ENCODE data around the gene APOBEC3B. TPM values are rescaled to one million over a fixed set of nuclear protein-coding genes. Genes with fewer than 3 reads are reported as not detected.

APOBEC3B gene
- total RNA-seq, 4 donors from 2014 or later, result 1.2 to 1.5 TPM; not detected in 2

DNA sequence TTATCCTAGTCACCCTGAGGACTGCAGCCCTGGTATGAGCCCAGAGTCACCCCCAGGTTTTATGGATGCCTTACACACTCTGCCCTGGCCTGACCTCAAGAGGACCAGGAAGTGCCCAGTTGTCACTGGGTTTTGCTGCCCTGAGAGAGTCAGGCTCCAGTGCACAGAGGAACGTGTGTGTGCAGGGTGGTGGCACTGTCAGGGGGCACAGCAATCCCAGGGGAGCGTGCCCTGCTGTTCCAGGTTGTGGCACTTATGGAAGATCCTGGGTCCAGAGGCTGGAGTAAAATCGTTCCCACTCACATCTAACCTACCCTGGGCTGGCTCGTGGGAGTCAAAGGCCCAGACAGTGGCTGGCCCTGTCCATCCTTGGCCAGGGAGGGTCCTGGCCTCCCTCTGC is 17.2 kb upstream of the APOBEC3B start:
- no peak for DNase-seq
- Histone ChIP-seq H3K4me1 (no peaks in the 10 kb centered on the region), H3K9me3 (no peaks in the 10 kb centered on the region), H3K27ac (no peak overlapping the region), H3K4me3 (no peak overlapping the region), H3K27me3 (no peaks in the 10 kb centered on the region), H3K36me3 (no peaks in the 10 kb centered on the region)
- TF ChIP-seq, protein P1, sequence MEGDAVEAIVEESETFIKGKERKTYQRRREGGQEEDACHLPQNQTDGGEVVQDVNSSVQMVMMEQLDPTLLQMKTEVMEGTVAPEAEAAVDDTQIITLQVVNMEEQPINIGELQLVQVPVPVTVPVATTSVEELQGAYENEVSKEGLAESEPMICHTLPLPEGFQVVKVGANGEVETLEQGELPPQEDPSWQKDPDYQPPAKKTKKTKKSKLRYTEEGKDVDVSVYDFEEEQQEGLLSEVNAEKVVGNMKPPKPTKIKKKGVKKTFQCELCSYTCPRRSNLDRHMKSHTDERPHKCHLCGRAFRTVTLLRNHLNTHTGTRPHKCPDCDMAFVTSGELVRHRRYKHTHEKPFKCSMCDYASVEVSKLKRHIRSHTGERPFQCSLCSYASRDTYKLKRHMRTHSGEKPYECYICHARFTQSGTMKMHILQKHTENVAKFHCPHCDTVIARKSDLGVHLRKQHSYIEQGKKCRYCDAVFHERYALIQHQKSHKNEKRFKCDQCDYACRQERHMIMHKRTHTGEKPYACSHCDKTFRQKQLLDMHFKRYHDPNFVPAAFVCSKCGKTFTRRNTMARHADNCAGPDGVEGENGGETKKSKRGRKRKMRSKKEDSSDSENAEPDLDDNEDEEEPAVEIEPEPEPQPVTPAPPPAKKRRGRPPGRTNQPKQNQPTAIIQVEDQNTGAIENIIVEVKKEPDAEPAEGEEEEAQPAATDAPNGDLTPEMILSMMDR (IDR thresholded peaks at IDR 0.05), result no peak
- no peak for TF ChIP-seq POLR2A (IDR thresholded peaks at IDR 0.05)
- intact Hi-C loops (cut with DNase I; ENCODE audit: low total_unique reads), result no loop called here

DNA sequence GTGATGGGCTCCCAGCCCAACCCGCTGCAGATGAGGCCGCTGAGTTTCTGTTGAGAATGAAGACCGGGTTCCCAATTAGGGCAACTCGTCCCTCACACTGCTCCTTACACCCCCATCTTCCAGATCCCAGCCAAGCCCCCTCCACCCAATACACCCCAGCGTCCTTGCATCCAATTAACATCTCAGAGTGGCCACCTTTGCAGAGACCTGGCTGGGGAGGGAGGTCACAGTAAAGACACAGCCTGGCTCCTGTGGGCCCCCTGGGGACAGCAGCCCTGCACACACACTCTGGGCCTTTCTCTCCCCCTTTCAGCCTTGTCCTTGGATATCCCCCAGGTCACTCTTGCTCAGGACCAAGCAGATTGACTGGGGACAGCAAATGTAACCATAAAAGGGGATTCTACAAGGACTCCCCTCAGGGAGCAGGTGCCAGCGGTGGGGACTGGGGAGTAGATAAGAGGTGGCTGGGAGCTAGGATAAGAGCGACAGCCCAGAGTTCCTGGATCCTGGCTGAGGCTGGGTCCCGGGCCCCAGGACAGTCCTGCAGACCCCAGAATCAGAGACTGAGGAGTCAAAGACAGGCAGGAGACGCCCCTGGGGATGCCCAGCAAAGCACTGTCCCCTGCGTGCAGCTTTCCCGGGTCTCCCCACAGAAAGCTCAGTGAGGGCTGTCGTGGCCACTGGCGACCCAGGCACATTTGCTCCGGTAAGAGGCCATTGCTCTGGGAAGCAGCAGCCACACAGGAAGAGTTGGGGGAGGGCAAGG is 16.4 kb upstream of the APOBEC3B start:
- Histone ChIP-seq H3K27ac (no peak overlapping the region), H3K9me3 (no peaks in the 10 kb centered on the region), H3K4me3 (no peak overlapping the region), H3K36me3 (no peaks in the 10 kb centered on the region), H3K27me3 (no peaks in the 10 kb centered on the region), H3K4me1 (no peaks in the 10 kb centered on the region)
- TF ChIP-seq POLR2A (IDR thresholded peaks at IDR 0.05), result no peak
- TF ChIP-seq, protein P1 (IDR thresholded peaks at IDR 0.05), result no peak
- intact Hi-C loops (cut with DNase I; ENCODE audit: low total_unique reads), result no loop called here
- DNase-seq, result no peak

DNA sequence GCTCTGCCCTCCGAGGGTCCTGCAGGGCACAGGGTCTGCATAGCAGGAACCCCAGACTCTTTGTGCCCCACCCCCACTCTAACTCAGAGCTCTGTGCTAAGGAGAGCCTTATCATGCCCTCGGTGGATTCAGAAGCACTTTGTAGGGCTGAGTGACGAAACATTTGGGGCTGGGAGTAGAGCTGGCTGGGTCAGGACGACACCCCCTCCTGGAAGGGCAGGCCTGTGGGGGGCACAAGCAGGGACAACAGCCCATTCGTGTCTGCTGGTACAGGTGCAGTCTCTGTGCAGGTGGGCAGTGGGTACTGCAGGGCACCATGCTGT is 15.8 kb upstream of the APOBEC3B start:
- Histone ChIP-seq H3K9me3 (no peaks in the 10 kb centered on the region), H3K27ac (no peak overlapping the region), H3K4me3 (no peak overlapping the region), H3K4me1 (no peaks in the 10 kb centered on the region), H3K27me3 (no peaks in the 10 kb centered on the region), H3K36me3 (no peaks in the 10 kb centered on the region)
- TF ChIP-seq POLR2A (IDR thresholded peaks at IDR 0.05), result no peak
- TF ChIP-seq, protein P1 (IDR thresholded peaks at IDR 0.05), result no peak
- intact Hi-C loops (cut with DNase I; ENCODE audit: low total_unique reads), result no loop called here
- DNase-seq, result no peak

DNA sequence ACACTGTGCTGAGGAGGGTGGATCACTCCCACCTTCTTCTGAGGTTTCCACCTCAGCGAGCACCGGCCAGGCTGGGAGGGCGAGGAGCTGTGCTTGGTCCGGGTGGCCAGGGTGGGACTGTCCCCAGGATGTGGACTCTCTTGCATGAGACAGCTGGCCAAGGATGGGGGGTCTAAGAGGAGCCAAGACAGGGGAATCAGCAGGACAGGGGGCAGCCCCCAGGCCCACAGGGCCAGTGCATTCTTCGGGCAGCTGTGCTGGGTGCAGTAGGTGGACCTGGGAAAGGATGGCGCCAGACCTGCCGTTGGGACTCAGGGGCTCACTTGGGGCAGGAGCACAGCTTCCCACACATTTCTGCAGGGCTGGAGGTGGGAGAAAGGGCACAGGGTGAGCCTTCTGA is 15.2 kb upstream of the APOBEC3B start:
- Histone ChIP-seq H3K9me3 (no peaks in the 10 kb centered on the region), H3K36me3 (no peaks in the 10 kb centered on the region), H3K4me1 (no peaks in the 10 kb centered on the region), H3K27ac (no peak overlapping the region), H3K27me3 (no peaks in the 10 kb centered on the region), H3K4me3 (no peak overlapping the region)
- intact Hi-C loops (cut with DNase I; ENCODE audit: low total_unique reads), result no loop called here
- TF ChIP-seq POLR2A (IDR thresholded peaks at IDR 0.05), result no peak
- TF ChIP-seq, protein P1 (IDR thresholded peaks at IDR 0.05), result no peak
- no peak for DNase-seq

DNA sequence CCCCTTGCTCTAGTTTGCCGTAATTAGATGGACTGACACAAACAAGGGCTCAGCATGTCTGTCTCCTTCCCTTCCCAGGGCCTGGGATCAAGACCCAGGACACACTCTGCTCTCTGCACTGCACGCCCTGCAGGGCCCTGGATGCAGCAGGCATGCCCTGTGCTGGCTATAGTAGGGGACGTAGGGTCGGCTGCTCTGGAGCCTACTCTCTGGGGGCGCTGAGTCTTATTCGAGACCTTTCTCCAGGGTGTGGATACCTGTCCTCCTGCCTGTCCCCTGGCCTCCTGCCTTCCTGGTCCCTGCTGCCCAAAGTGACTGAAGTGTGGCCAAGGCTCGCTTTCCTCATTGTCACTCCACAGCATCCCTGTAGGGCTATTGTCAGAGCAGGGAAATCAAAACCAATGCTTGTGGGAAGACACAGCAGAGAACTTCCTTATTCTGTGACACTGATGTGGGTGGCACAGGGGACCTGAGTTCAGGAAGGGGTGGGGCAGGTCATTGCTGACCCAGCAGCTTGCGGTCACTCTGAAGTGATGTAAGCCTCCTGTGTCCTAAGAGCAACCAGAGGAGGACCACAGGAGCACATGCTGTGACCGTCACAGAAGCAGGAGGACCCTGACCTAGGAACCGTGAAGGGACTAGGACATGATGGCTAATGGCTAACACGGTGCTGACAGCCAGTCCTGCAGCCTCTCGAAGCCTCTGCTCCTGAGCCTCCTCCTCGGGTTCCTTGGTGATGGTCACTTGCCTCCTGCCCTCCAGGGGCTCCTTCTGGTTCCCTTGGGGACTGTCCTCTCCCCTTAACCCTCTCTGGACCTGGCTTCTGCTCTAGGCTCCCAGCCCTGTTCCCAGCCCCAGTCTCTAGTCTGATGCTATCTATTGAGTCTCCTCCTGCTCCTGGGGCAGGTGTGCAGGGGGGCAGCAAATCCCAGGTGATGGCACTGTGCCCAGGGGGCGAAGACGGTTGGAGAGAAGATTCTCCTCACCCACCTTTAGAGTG is 14.4 kb upstream of the APOBEC3B start:
- Histone ChIP-seq H3K36me3 (no peaks in the 10 kb centered on the region), H3K4me1 (no peaks in the 10 kb centered on the region), H3K4me3 (no peak overlapping the region), H3K27me3 (no peaks in the 10 kb centered on the region), H3K9me3 (no peaks in the 10 kb centered on the region), H3K27ac (no peak overlapping the region)
- intact Hi-C loops (cut with DNase I; ENCODE audit: low total_unique reads), result no loop called here
- TF ChIP-seq POLR2A (IDR thresholded peaks at IDR 0.05), result no peak
- TF ChIP-seq, protein P1 (IDR thresholded peaks at IDR 0.05), result no peak
- DNase-seq, result no peak

All from uterus (tissue), 4 donors.